IMR-90 (cell line): ENCODE results near the gene HORMAD2. TPM values are rescaled to one million over a fixed set of nuclear protein-coding genes. Genes with fewer than 3 reads are reported as not detected.

Source experiments
- ATAC-seq: fragments of 200-7000 bp; cut with Tn5 transposase; 2 replicates; pipeline ENCODE4 v1.9.1; 2020; ENCODE audit warnings: low read depth, mild to moderate bottlenecking, moderate library complexity
- BruUV-seq: library from RNA; stranded (reverse); fragments of 400-500 nt; replicated peaks from 2 replicates; lab custom pipeline; 2021; lab: Mats Ljungman, UMichigan
- CTCF ChIA-PET: fragments of 300-600 bp; formaldehyde crosslinking; extraction: SDS; loops from one replicate; lab custom pipeline; 2021; ENCODE audit warnings: antibody characterized with exemption; lab: Yijun Ruan, JAX
- POLR2A ChIA-PET: fragments of 300-600 bp; sonication (Branson Sonifier 250); formaldehyde crosslinking; loops from one replicate; lab custom pipeline; 2022; ENCODE audit warnings: antibody characterized with exemption; ENCODE audit not compliant: unreplicated experiment; lab: Charles Lee
- DNase-seq: peaks from one replicate; pipeline ENCODE4 v3.0.0; 2013
- H2AFZ ChIP-seq: replicated peaks from 2 replicates; pipeline ENCODE3; 2013; ENCODE audit warnings: low read length, mild to moderate bottlenecking; ENCODE audit not compliant: poor library complexity
- H2AK5ac ChIP-seq: 2 replicates; pipeline ENCODE4 v1.6.1; 2013; ENCODE audit warnings: low read depth, low read length, inconsistent platforms
- H2AK9ac ChIP-seq: replicated peaks from 2 replicates; pipeline ENCODE3; 2013; ENCODE audit warnings: mild to moderate bottlenecking, low read depth, low read length, moderate library complexity; ENCODE audit not compliant: poor library complexity
- H2BK120ac ChIP-seq: 2 replicates; pipeline ENCODE4 v1.6.1; 2013; ENCODE audit warnings: low read depth, low read length, inconsistent platforms
- H2BK15ac ChIP-seq: 3 replicates; pipeline ENCODE4 v1.6.1; 2013; ENCODE audit warnings: low read depth, low read length, inconsistent platforms
- H2BK20ac ChIP-seq: 2 replicates; pipeline ENCODE4 v1.6.1; 2013; ENCODE audit warnings: low read depth, mild to moderate bottlenecking, inconsistent platforms, low read length, moderate library complexity
- H2BK5ac ChIP-seq: 2 replicates; pipeline ENCODE4 v1.6.1; 2013; ENCODE audit warnings: mild to moderate bottlenecking, low read depth, low read length, inconsistent platforms; ENCODE audit not compliant: poor library complexity, severe bottlenecking
- H3K14ac ChIP-seq: replicated peaks from 2 replicates; pipeline ENCODE4 v1.6.1; 2013; ENCODE audit warnings: low read depth, low read length, inconsistent platforms
- H3K18ac ChIP-seq: 2 replicates; pipeline ENCODE4 v1.6.1; 2013; ENCODE audit warnings: low read depth, low read length, control low read depth
- H3K23ac ChIP-seq: 2 replicates; pipeline ENCODE4 v1.6.1; 2013; ENCODE audit warnings: low read depth, low read length, inconsistent platforms
- H3K27ac ChIP-seq: 2 replicates; pipeline ENCODE4 v1.5.1; 2013; ENCODE audit warnings: mild to moderate bottlenecking, control low read depth, low read length; ENCODE audit not compliant: insufficient read depth
- H3K27me3 ChIP-seq: 2 replicates; pipeline ENCODE4 v1.6.1; 2013; ENCODE audit warnings: low read length; ENCODE audit not compliant: control insufficient read depth, insufficient read depth
- H3K36me3 ChIP-seq: 2 replicates; pipeline ENCODE4 v1.6.1; 2013; ENCODE audit warnings: low read length, mixed read lengths; ENCODE audit not compliant: control insufficient read depth, insufficient read depth
- H3K4ac ChIP-seq: 2 replicates; pipeline ENCODE4 v1.6.1; 2013; ENCODE audit warnings: low read depth, low read length, inconsistent platforms
- H3K4me1 ChIP-seq: 2 replicates; pipeline ENCODE4 v1.6.1; 2013; ENCODE audit warnings: low read length, mixed read lengths; ENCODE audit not compliant: control insufficient read depth, insufficient read depth
- H3K4me2 ChIP-seq: 2 replicates; pipeline ENCODE4 v1.6.1; 2013; ENCODE audit warnings: low read depth, mild to moderate bottlenecking, control low read depth, low read length, moderate library complexity
- H3K4me3 ChIP-seq: 2 replicates; pipeline ENCODE4 v1.5.1; 2013; ENCODE audit warnings: low read depth, mild to moderate bottlenecking, control low read depth, low read length, moderate library complexity; ENCODE audit not compliant: insufficient read depth
- H3K56ac ChIP-seq: 2 replicates; pipeline ENCODE4 v1.6.1; 2013; ENCODE audit warnings: low read length, inconsistent platforms; ENCODE audit not compliant: insufficient read depth; ENCODE audit errors: extremely low read depth
- H3K79me1 ChIP-seq, 2 experiments: 2 replicates each; pipeline ENCODE4 v1.6.1; 2013; ENCODE audit warnings: low read length in 2 of 2, inconsistent platforms in 1 of 2, low read depth in 1 of 2
- H3K9ac ChIP-seq: 2 replicates; pipeline ENCODE4 v1.6.1; 2013; ENCODE audit warnings: low read depth, low read length, control low read depth
- H3K9me1 ChIP-seq: 2 replicates; pipeline ENCODE4 v1.6.1; 2013; ENCODE audit warnings: low read length, inconsistent platforms; ENCODE audit not compliant: insufficient read depth
- H3K9me3 ChIP-seq: 2 replicates; pipeline ENCODE4 v1.6.1; 2013; ENCODE audit warnings: low read length; ENCODE audit not compliant: control insufficient read depth, insufficient read depth
- H4K20me1 ChIP-seq: 2 replicates; pipeline ENCODE4 v1.6.1; 2013; ENCODE audit warnings: low read length, inconsistent platforms; ENCODE audit not compliant: insufficient read depth
- H4K5ac ChIP-seq: 2 replicates; pipeline ENCODE4 v1.6.1; 2013; ENCODE audit warnings: mild to moderate bottlenecking, low read depth, low read length, control low read depth
- H4K8ac ChIP-seq, 2 experiments: 2 replicates each; pipeline ENCODE4 v1.6.1; 2013; ENCODE audit warnings: low read depth in 2 of 2, low read length in 2 of 2, control low read depth in 1 of 2, inconsistent platforms in 1 of 2
- H4K91ac ChIP-seq: 2 replicates; pipeline ENCODE4 v1.6.1; 2013; ENCODE audit warnings: low read depth, low read length, inconsistent platforms; ENCODE audit not compliant: insufficient read depth
- MAFK ChIP-seq: IDR thresholded peaks from 2 replicates; pipeline ENCODE4 v1.6.1; 2012; ENCODE audit warnings: low read depth, low read length, improper control_type of control experiment
- POLR2A ChIP-seq: IDR thresholded peaks from 2 replicates; pipeline ENCODE4 v1.6.1; 2012; ENCODE audit warnings: mild to moderate bottlenecking, low read depth, low read length
- dilution Hi-C: fragments of 300-500 bp; cut with HindIII; formaldehyde crosslinking; loops from one replicate; pipeline ENCODE4 v1.14.3; 2018; ENCODE audit warnings: low sequenced_read_pairs; ENCODE audit not compliant: unreplicated experiment
- in situ Hi-C: fragments of 300-500 bp; cut with MboI; formaldehyde crosslinking; loops from 3 replicates; pipeline ENCODE4 v1.14.3; 2019; ENCODE audit warnings: low sequenced_read_pairs, inconsistent platforms, mixed read lengths
- intact Hi-C: fragments of 100-400 bp; cut with micrococcal nuclease; formaldehyde crosslinking; loops from 2 replicates; pipeline ENCODE4 v1.10.0; 2022
- polyA plus RNA-seq, 3 experiments: library from polyadenylated mRNA; depleted of rRNA; stranded (reverse); fragments of >200 nt; gene quantifications; 2 replicates each; pipeline ENCODE4 v1.2.3, GENCODE V29; 2012; ENCODE audit warnings: low replicate concordance in 1 of 3
- total RNA-seq: library from RNA; depleted of rRNA; stranded (reverse); fragments of >200 nt; gene quantifications from 2 replicates; pipeline ENCODE4 v1.2.3, GENCODE V29; 2012
- TF ChIP-seq, protein P1 (sequence below): fragments of 150-350 bp; IDR thresholded peaks from 2 replicates; pipeline ENCODE4 v1.6.1; 2016; ENCODE audit warnings: low read depth, mild to moderate bottlenecking, low read length, moderate library complexity, borderline replicate concordance

Gene HORMAD2
- total and polyA plus RNA-seq, 2 of the 4 experiments (the other 2 are of a cell fraction) = not detected

DNA sequence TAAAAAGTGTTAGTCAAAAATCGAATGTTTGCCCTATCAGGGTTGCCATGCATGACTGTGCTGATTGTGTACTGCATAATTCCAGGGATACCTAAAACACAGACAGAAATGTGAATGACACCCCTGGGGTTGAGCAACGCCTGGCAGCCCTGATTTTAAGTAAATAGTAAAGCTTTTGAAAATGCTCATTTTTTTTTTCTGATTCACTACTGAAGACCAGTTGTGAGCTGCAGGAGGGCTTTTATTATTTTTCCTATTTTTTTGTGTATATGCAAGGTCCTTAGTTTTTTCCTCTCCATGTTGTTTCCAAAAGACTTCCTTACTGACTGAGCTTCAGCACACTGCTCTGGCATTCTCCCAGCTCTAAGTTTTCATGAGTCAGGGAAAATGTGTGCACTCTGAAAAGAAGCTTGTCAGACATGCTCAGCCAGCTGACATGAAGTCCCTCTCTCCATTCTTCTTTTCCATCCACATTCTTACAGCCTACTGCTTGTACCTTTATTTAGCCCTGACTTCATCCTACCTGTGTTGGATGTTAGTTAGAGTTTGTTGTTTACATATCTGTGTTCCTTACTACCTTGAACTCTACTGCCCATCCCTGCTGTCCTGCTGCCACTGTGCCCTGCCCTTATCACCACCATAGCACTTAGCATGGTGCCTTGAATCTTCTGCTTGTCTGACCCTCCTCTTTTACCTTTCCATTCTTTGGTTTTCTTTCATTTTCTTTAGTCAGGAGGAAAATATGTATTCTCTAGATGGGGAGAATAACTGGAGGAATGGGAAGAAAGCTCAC, 79.5 kb downstream of the HORMAD2 start (continued):
- TF ChIP-seq, protein P1, sequence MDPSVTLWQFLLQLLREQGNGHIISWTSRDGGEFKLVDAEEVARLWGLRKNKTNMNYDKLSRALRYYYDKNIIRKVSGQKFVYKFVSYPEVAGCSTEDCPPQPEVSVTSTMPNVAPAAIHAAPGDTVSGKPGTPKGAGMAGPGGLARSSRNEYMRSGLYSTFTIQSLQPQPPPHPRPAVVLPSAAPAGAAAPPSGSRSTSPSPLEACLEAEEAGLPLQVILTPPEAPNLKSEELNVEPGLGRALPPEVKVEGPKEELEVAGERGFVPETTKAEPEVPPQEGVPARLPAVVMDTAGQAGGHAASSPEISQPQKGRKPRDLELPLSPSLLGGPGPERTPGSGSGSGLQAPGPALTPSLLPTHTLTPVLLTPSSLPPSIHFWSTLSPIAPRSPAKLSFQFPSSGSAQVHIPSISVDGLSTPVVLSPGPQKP = no peak

DNA sequence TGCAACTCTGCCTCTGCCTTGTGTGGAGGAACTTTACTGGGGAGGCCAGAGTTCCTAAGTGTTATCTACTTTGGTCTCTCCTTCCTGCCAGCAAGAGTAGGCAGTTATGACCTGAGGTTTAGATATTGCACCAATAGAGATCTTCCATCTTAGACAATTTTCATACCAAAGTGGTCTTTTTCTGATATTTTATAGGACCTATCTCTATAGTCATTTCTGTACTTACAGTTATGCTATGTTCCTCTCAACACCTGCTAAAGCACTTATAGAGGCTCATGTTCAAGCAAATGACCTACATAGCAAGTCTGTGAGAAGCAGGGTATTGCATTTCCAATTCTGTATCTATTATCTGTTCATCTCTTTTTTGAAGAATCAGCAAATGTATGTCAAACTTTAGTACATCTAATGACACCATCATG, 80.8 kb downstream of the HORMAD2 start:
- ChIA-PET CTCF (interaction anchor here (1.8 kb wide), 1 partner anchor 17 kb away, joined by 4 read pairs; no protein-coding TSS in a partner anchor), POLR2A (no interaction called here)
- intact Hi-C loops (no loop called here), dilution Hi-C loops (no loop called here), in situ Hi-C loops (no loop called here)
- H3K4me2 ChIP-seq = no peak overlapping the region
- no peak overlapping the region for H3K56ac ChIP-seq
- H3K4me1 ChIP-seq = peaks cover 9% of the 10 kb centered on the region
- no peak overlapping the region for H3K27ac ChIP-seq
- H4K5ac ChIP-seq = 0 out of 2 replicates have a peak overlapping the region, but pooled peaks have one; percentile 85
- BruUV-seq = no TSS peak
- no peak overlapping the region for H2BK120ac ChIP-seq
- no peaks in the 10 kb centered on the region for H3K27me3 ChIP-seq
- no peaks in the 10 kb centered on the region for H3K9me3 ChIP-seq
- H4K8ac ChIP-seq = no peak overlapping the region
- H3K23ac ChIP-seq = no peak overlapping the region
- no peaks in the 10 kb centered on the region for H4K20me1 ChIP-seq
- peak overlapping the region; percentile 72; the same call in 1 of the 2 replicates for H3K18ac ChIP-seq
- no peak overlapping the region for H3K4ac ChIP-seq
- H2AK5ac ChIP-seq = no peak overlapping the region
- DNase-seq (no peak), ATAC-seq (no peak)
- no peaks in the 10 kb centered on the region for H3K9me1 ChIP-seq
- no peak for TF ChIP-seq POLR2A
- 0 out of 2 replicates have a peak, but pooled peaks have one; percentile 36 for TF ChIP-seq MAFK
- no peak overlapping the region for H3K14ac ChIP-seq
- no peak overlapping the region for H2BK15ac ChIP-seq
- H3K9ac ChIP-seq = no peak overlapping the region
- no peak overlapping the region for H3K4me3 ChIP-seq
- peak overlapping the region; percentile 8; the same call in 1 of the 2 replicates for H2BK20ac ChIP-seq
- H3K36me3 ChIP-seq = no peaks in the 10 kb centered on the region
- H4K91ac ChIP-seq = no peak overlapping the region
- no peak overlapping the region for H2AK9ac ChIP-seq
- H2BK5ac ChIP-seq = no peak overlapping the region
- H2AFZ ChIP-seq = no peak overlapping the region
- no peaks in the 10 kb centered on the region for H3K79me1 ChIP-seq
